ENCODE measurements around the gene CAMKK1.

CAMKK1 gene

GRCh38 chr17:3893003-3893719 is at the start of gene CAMKK1:
TSS of gene CAMKK1 (minus strand) at chr17:3893053. CDS start at chr17:3885687, 7,366 bp downstream.
- FAIRE-seq: no peak

- FAIRE-seq: no peak
Observed at GRCh38 chr17:3940965-3941698, 48.3 kb upstream of the CAMKK1 start.

GRCh38 chr17:3937359-3937758 is 44.5 kb upstream of the CAMKK1 start:
- FAIRE-seq: no peak

GRCh38 chr17:3935825-3936355 is 43.0 kb upstream of the CAMKK1 start:
- FAIRE-seq: no peak

- no peak for FAIRE-seq
Observed at GRCh38 chr17:3935140-3935542, 42.3 kb upstream of the CAMKK1 start.

- no peak for FAIRE-seq
Observed at GRCh38 chr17:3929764-3930163, 36.9 kb upstream of the CAMKK1 start.

GRCh38 chr17:3929181-3929580 is 36.3 kb upstream of the CAMKK1 start:
- no peak for FAIRE-seq

GRCh38 chr17:3928406-3928805 is 35.6 kb upstream of the CAMKK1 start:
- FAIRE-seq: no peak

GRCh38 chr17:3927628-3928340 is 34.9 kb upstream of the CAMKK1 start:
- no peak for FAIRE-seq

- no peak for FAIRE-seq
Observed at GRCh38 chr17:3926860-3927627, 34.2 kb upstream of the CAMKK1 start.

GRCh38 chr17:3925684-3926485 is 33.0 kb upstream of the CAMKK1 start:
- no peak for FAIRE-seq

GRCh38 chr17:3924512-3925350 is 31.9 kb upstream of the CAMKK1 start:
- FAIRE-seq: no peak

GRCh38 chr17:3923466-3924190 is 30.8 kb upstream of the CAMKK1 start:
- FAIRE-seq: no peak

- no peak for FAIRE-seq
Observed at GRCh38 chr17:3922765-3923164, 29.9 kb upstream of the CAMKK1 start.

- FAIRE-seq: no peak
Observed at GRCh38 chr17:3921502-3922319, 28.9 kb upstream of the CAMKK1 start.

GRCh38 chr17:3921006-3921405 is 28.2 kb upstream of the CAMKK1 start:
- no peak for FAIRE-seq

GRCh38 chr17:3919123-3919624 is 26.3 kb upstream of the CAMKK1 start:
- no peak for FAIRE-seq

GRCh38 chr17:3918372-3919122 is 25.7 kb upstream of the CAMKK1 start:
- no peak for FAIRE-seq
